Heart left ventricle (tissue), 16 donors: ENCODE measurements around the gene CHRNA7. TPM values are rescaled to one million over a fixed set of nuclear protein-coding genes. Genes with fewer than 3 reads are reported as not detected.

Experiments
- ATAC-seq, 4 donors: fragments of 200-7000 bp; cut with Tn5 transposase; one replicate each; pipeline ENCODE4 v1.9.1; 2020 to 2022; ENCODE audit warnings: moderate library complexity in 4 of 4, mild to moderate bottlenecking in 3 of 4, moderate number of reproducible peaks in 1 of 4
- DNase-seq, 5 donors: peaks; one replicate each; pipeline ENCODE4 v3.0.0-alpha.2; 2020
- H3K27ac ChIP-seq, 12 donors: fragments of 200-600 bp; sonication (generic) in 4 of 12; one replicate each; pipeline versions ENCODE4 v1.5.0 to v1.8.0; 2016 to 2022; ENCODE audit warnings: mild to moderate bottlenecking in 2 of 12
- H3K27me3 ChIP-seq, 9 donors: fragments of 200-600 bp; sonication (generic) in 2 of 9; one replicate each; pipeline versions ENCODE4 v1.5.1 to v1.8.0; 2016 to 2022; ENCODE audit warnings: mild to moderate bottlenecking in 3 of 9
- H3K36me3 ChIP-seq, 9 donors: fragments of 200-600 bp; sonication (generic) in 2 of 9; one replicate each; pipeline versions ENCODE4 v1.5.0 to v1.8.0; 2018 to 2022; ENCODE audit warnings: mild to moderate bottlenecking in 2 of 9
- H3K4me1 ChIP-seq, 12 donors: fragments of 200-600 bp; sonication (generic) in 4 of 12; one replicate each; pipeline versions ENCODE4 v1.5.0 to v1.8.0; 2016 to 2022; ENCODE audit warnings: mild to moderate bottlenecking in 3 of 12
- H3K4me3 ChIP-seq, 12 donors: fragments of 200-600 bp; sonication (generic) in 4 of 12; one replicate each; pipeline versions ENCODE4 v1.5.0 to v1.8.0; 2017 to 2022; ENCODE audit warnings: mild to moderate bottlenecking in 9 of 12, moderate library complexity in 4 of 12
- H3K9me3 ChIP-seq, 12 donors: fragments of 200-600 bp; sonication (generic) in 4 of 12; one replicate each; pipeline versions ENCODE4 v1.5.0 to v1.8.0; 2016 to 2022; ENCODE audit warnings: mild to moderate bottlenecking in 1 of 12
- POLR2A ChIP-seq, 2 donors: fragments of 450-650 bp; IDR thresholded peaks; one replicate each; pipeline ENCODE4 v1.6.1; 2017; ENCODE audit warnings: antibody characterized with exemption in 2 of 2, mild to moderate bottlenecking in 2 of 2, moderate library complexity in 2 of 2
- WGBS, 4 donors: extraction: QIAGEN DNeasy Blood & Tissue Kit in 2 of 4; methylation state at CpG; one replicate each; pipeline versions ENCODE4 v1.1.5 to v1.1.7; 2013 to 2018; 5-methylcytosine and 5-hydroxymethylcytosine counted together
- intact Hi-C, 10 donors: fragments of 100-400 bp; cut with DNase I; formaldehyde crosslinking; loops; one replicate each; pipeline versions ENCODE4 v1.11.1 to v1.14.2; 2022
- polyA plus RNA-seq, 2 donors: library from polyadenylated mRNA; stranded (reverse); fragments of 200-250 nt; gene quantifications; one replicate each; pipeline ENCODE4 v1.2.3, GENCODE V29; 2013
- total RNA-seq, 9 donors: library from RNA; depleted of rRNA in 2 of 9; stranded (reverse); fragments of >200 nt in 2 of 9; fragmentation: NEBNext Ultra II Directional in 3 of 9; extraction: Animal tissue kit (Norgen Biotek cat#: 25700) in 3 of 9; gene quantifications; one replicate each; pipeline versions ENCODE4 v1.1.0 to v1.2.4, GENCODE V29; 2016 to 2023
- TF ChIP-seq, protein P1 (sequence below), 12 donors: fragments of 200-600 bp; sonication (generic) in 4 of 12; IDR thresholded peaks; one replicate each; pipeline versions ENCODE4 v1.5.0 to v1.8.0; 2018 to 2022; ENCODE audit warnings: antibody characterized with exemption in 12 of 12, mild to moderate bottlenecking in 5 of 12
- donor health status: ischemic (EF 13 %, LVEDD 7.1; RV severe dilation, severe dysfunction).
- donor health status: healthy with polysubstance abuse.
- donor health status: DM: no; HTN: yes; CAD: no.
- donor health status: DM: no; HTN: no; CAD: no.
- donor health status: ischemic (EF 25% LVEDD 6.9; RV normal size, moderate dysfunction).
- donor health status: ischemic (EF 25% LVEDD 5.7; RV mildly dilated, moderate dysfunction).
- donor health status: healthy.
- donor health status: DM: yes; HTN: yes; CAD: no.
- donor health status: ischemic (EF 35%, LVEDD 5.7; RV mildly dilated, moderate dysfunction).
- donor health status: nonischemic (EF 11% LVEDD 7.7; RV severe dilation, severe dysfunction).
- donor health status: DM: yes; HTN: yes; CAD: no.
- donor health status: PGD.
- donor health status: ischemic (EF 29% LVEDD 5.4; RV normal size, mild dysfunction).
- donor health status: nonischemic (EF 23%, LVEDD 6.1; RV moderate dilation, normal function).

The CHRNA7 gene
- total and polyA plus RNA-seq, 11 donors, result 0.25 to 2.1 (median 0.98) TPM

DNA sequence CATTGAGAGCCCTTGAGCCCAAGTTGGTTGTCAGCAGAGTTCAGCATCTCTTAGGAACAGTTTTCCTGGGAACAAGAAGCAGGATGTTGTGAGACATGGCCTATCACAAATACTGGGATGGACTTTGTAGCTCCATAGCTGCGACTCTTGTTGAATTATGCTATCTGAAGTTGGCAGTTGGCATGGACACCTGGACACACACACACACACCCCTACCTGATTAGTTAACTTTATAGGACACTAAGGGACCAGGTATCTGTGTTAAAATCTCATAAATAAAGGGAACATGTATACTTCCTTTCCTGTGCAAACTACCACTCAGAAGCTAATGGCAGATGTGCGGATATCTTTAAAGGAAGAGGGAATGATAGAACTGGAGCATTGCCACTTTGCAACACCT, 10.2 kb upstream of the CHRNA7 start:
- Histone ChIP-seq H3K27ac (no peak overlapping the region), H3K9me3 (no peaks in the 10 kb centered on the region), H3K4me1 (no peaks in the 10 kb centered on the region), H3K36me3 (no peaks in the 10 kb centered on the region), H3K4me3 (no peak overlapping the region), H3K27me3 (peaks cover 0 to 35% (median 2%) of the 10 kb centered on the region in 9 donors)
- TF ChIP-seq POLR2A (IDR thresholded peaks at IDR 0.05), result no peak
- TF ChIP-seq, protein P1, sequence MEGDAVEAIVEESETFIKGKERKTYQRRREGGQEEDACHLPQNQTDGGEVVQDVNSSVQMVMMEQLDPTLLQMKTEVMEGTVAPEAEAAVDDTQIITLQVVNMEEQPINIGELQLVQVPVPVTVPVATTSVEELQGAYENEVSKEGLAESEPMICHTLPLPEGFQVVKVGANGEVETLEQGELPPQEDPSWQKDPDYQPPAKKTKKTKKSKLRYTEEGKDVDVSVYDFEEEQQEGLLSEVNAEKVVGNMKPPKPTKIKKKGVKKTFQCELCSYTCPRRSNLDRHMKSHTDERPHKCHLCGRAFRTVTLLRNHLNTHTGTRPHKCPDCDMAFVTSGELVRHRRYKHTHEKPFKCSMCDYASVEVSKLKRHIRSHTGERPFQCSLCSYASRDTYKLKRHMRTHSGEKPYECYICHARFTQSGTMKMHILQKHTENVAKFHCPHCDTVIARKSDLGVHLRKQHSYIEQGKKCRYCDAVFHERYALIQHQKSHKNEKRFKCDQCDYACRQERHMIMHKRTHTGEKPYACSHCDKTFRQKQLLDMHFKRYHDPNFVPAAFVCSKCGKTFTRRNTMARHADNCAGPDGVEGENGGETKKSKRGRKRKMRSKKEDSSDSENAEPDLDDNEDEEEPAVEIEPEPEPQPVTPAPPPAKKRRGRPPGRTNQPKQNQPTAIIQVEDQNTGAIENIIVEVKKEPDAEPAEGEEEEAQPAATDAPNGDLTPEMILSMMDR (IDR thresholded peaks at IDR 0.05), result no peak
- 82 to 93% (median 89%) methylated on average over 2 of the region's 2 CpGs for WGBS, 4 donors
- intact Hi-C loops, result no loop called here
- DNase-seq (no peak), ATAC-seq (no peak)

- H3K4me3 ChIP-seq, result peak overlapping the region in 1 of 12 donors; percentile 62
- 2 to 12% (median 11%) methylated on average over 5 of the region's 5 CpGs for WGBS, 4 donors
- intact Hi-C loops, result no loop called here
- no peak for DNase-seq
- ATAC-seq, result no peak
- no peak for TF ChIP-seq POLR2A (IDR thresholded peaks at IDR 0.05)
- TF ChIP-seq, protein P1 (IDR thresholded peaks at IDR 0.05), result no peak
- no peak overlapping the region for H3K27ac ChIP-seq
- H3K27me3 ChIP-seq, result peaks cover 0 to 62% (median 48%) of the 10 kb centered on the region in 9 donors
- H3K4me1 ChIP-seq, result peaks cover 0 to 22% (median 5%) of the 10 kb centered on the region in 12 donors
- no peaks in the 10 kb centered on the region for H3K9me3 ChIP-seq
- H3K36me3 ChIP-seq, result no peaks in the 10 kb centered on the region
These were observed 1.4 kb upstream of the CHRNA7 start for GRCh38 chr15:32028921-32029320.

GRCh38 chr15:32029409-32029861, 880 bp upstream of the CHRNA7 start:
- Histone ChIP-seq H3K27ac (no peak overlapping the region), H3K9me3 (no peaks in the 10 kb centered on the region), H3K4me1 (peaks cover 0 to 22% (median 5%) of the 10 kb centered on the region in 12 donors), H3K27me3 (peaks cover 0 to 66% (median 49%) of the 10 kb centered on the region in 9 donors), H3K4me3 (peak overlapping the region in 11 of 12 donors; percentile 23 to 63 (median 55)), H3K36me3 (no peaks in the 10 kb centered on the region)
- intact Hi-C loops, result no loop called here
- no peak for DNase-seq
- 1 to 2% (median 1%) methylated on average over 16 of the region's 16 CpGs for WGBS, 4 donors
- peak; percentile 45 to 63 (median 48) for ATAC-seq
- TF ChIP-seq POLR2A (IDR thresholded peaks at IDR 0.05), result no peak
- TF ChIP-seq, protein P1 (IDR thresholded peaks at IDR 0.05), result peak in 8 of 12 donors; percentile 9 to 49 (median 30)

DNA sequence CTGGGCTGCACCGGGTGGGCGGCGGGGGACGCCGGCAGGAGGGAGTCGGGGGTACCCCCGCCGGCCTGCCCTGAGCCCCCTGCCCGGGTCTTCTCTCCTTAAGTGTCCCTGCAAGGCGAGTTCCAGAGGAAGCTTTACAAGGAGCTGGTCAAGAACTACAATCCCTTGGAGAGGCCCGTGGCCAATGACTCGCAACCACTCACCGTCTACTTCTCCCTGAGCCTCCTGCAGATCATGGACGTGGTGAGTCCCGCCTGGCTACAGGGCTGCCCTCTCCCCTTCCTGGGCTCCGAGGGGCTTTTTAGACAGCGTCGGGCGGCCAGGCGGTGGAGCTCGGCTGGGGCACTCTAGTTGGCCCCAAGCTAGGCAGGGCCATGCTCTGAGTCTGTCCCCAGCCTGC, 480 bp downstream of the CHRNA7 start:
- Histone ChIP-seq H3K36me3 (no peaks in the 10 kb centered on the region), H3K9me3 (no peaks in the 10 kb centered on the region), H3K4me1 (peaks cover 0 to 22% (median 5%) of the 10 kb centered on the region in 12 donors), H3K4me3 (peak overlapping the region; percentile 21 to 63 (median 54)), H3K27ac (peak overlapping the region in 2 of 12 donors; percentile 24 to 31), H3K27me3 (peaks cover 0 to 74% (median 50%) of the 10 kb centered on the region in 9 donors)
- no peak for DNase-seq
- TF ChIP-seq POLR2A (IDR thresholded peaks at IDR 0.05), result no peak
- TF ChIP-seq, protein P1 (IDR thresholded peaks at IDR 0.05), result no peak
- intact Hi-C loops, result no loop called here
- WGBS, 4 donors, result 3 to 8% (median 5%) methylated on average over 7 to 21 of the region's 21 CpGs
- no peak for ATAC-seq
